IPS DF 19.7 (cell line): ENCODE results near the gene TREH.

ENCODE experiments used
- DNase-seq: peaks from one replicate; pipeline ENCODE4 v3.0.0-alpha.2; 2013; ENCODE audit warnings: low read depth, low spot score

Gene TREH

GRCh38 chr11:118629761-118630661 lies 49.4 kb downstream of the TREH start:
- DNase-seq: no peak

GRCh38 chr11:118628861-118629549 lies 50.4 kb downstream of the TREH start:
- DNase-seq: no peak

GRCh38 chr11:118628432-118628831 lies 51.0 kb downstream of the TREH start:
- no peak for DNase-seq

GRCh38 chr11:118628031-118628430 lies 51.4 kb downstream of the TREH start:
- DNase-seq: no peak

GRCh38 chr11:118627566-118627965 lies 51.9 kb downstream of the TREH start:
- no peak for DNase-seq

GRCh38 chr11:118625976-118626375 lies 53.5 kb downstream of the TREH start:
- no peak for DNase-seq

- no peak for DNase-seq
Measured at GRCh38 chr11:118625036-118625690, 54.3 kb downstream of the TREH start.

- no peak for DNase-seq
Measured at GRCh38 chr11:118623269-118623655, 56.2 kb downstream of the TREH start.

GRCh38 chr11:118622376-118623268 lies 56.8 kb downstream of the TREH start:
- no peak for DNase-seq

- no peak for DNase-seq
Measured at GRCh38 chr11:118621784-118622375, 57.6 kb downstream of the TREH start.

GRCh38 chr11:118621071-118621783 lies 58.2 kb downstream of the TREH start:
- peak; percentile 71 for DNase-seq

- no peak for DNase-seq
Measured at GRCh38 chr11:118620529-118621070, 58.9 kb downstream of the TREH start.

GRCh38 chr11:118619444-118620197 lies 59.8 kb downstream of the TREH start:
- no peak for DNase-seq

- no peak for DNase-seq
Measured at GRCh38 chr11:118618991-118619375, 60.5 kb downstream of the TREH start.

- no peak for DNase-seq
Measured at GRCh38 chr11:118618115-118618990, 61.1 kb downstream of the TREH start.

- DNase-seq: no peak
Measured at GRCh38 chr11:118615976-118616371, 63.5 kb downstream of the TREH start.

- DNase-seq: peak; percentile 94
Measured at GRCh38 chr11:118615282-118615975, 64.0 kb downstream of the TREH start.

GRCh38 chr11:118614511-118614910 lies 64.9 kb downstream of the TREH start:
- no peak for DNase-seq
